GM12878 (cell line): ENCODE results near the gene FNDC3B. TPM values are rescaled to one million over a fixed set of nuclear protein-coding genes. Genes with fewer than 3 reads are reported as not detected.

ENCODE experiments used
- BCL11A ChIP-seq: IDR thresholded peaks from 2 replicates; pipeline ENCODE4 v1.6.1; 2011; ENCODE audit warnings: low read depth, low read length
- CBFB ChIP-seq: IDR thresholded peaks from 2 replicates; pipeline ENCODE4 v1.6.1; 2016; ENCODE audit warnings: antibody characterized with exemption, low read depth
- CHD1 ChIP-seq: IDR thresholded peaks from 2 replicates; pipeline ENCODE4 v1.6.1; 2012; ENCODE audit warnings: low read depth, low read length, improper control_type of control experiment
- CREB1 ChIP-seq: IDR thresholded peaks from 2 replicates; pipeline ENCODE4 v1.6.1; 2012; ENCODE audit warnings: low read depth, mild to moderate bottlenecking, inconsistent platforms
- EGR1 ChIP-seq, 2 experiments: IDR thresholded peaks; 1 replicate in 1 of 2; 2 replicates in 1 of 2; pipeline ENCODE4 v1.6.1; 2011 to 2012; ENCODE audit warnings: low read depth in 2 of 2, low read length in 2 of 2, borderline replicate concordance in 1 of 2, mild to moderate bottlenecking in 1 of 2, moderate library complexity in 1 of 2
- EZH2 ChIP-seq: IDR thresholded peaks from 2 replicates; pipeline ENCODE4 v1.6.1; 2012; ENCODE audit warnings: low read depth, mild to moderate bottlenecking, control low read depth, inconsistent platforms, low read length, borderline replicate concordance; ENCODE audit not compliant: control insufficient read depth
- HDGF ChIP-seq: fragments of 450-650 bp; IDR thresholded peaks from 2 replicates; pipeline ENCODE4 v1.6.1; 2016; ENCODE audit warnings: antibody characterized with exemption
- MYB ChIP-seq: fragments of 150-350 bp; IDR thresholded peaks from 2 replicates; pipeline ENCODE4 v1.6.1; 2014; ENCODE audit warnings: mild to moderate bottlenecking, low read depth, low read length, borderline replicate concordance
- NFIC ChIP-seq: IDR thresholded peaks from 2 replicates; pipeline ENCODE4 v1.6.1; 2012; ENCODE audit warnings: low read depth, mild to moderate bottlenecking, inconsistent platforms, low read length, moderate library complexity
- PAX5 ChIP-seq: IDR thresholded peaks from 2 replicates; pipeline ENCODE4 v1.6.1; 2011; ENCODE audit warnings: low read depth, low read length, borderline replicate concordance
- POLR2A ChIP-seq: IDR thresholded peaks from 2 replicates; pipeline ENCODE4 v1.6.1; 2011; ENCODE audit warnings: low read depth, mild to moderate bottlenecking, low read length
- SMAD1 ChIP-seq: fragments of 450-650 bp; IDR thresholded peaks from 2 replicates; pipeline ENCODE4 v1.6.1; 2018; ENCODE audit warnings: mild to moderate bottlenecking, low read depth; ENCODE audit not compliant: partially characterized antibody
- SP1 ChIP-seq: IDR thresholded peaks from one replicate; pipeline ENCODE4 v1.6.1; 2011; ENCODE audit warnings: low read depth, low read length
- SPI1 ChIP-seq: IDR thresholded peaks from 2 replicates; pipeline ENCODE4 v1.6.1; 2011; ENCODE audit warnings: low read depth, mild to moderate bottlenecking, low read length, moderate library complexity, borderline replicate concordance; ENCODE audit not compliant: insufficient read depth
- TCF12 ChIP-seq: IDR thresholded peaks from 2 replicates; pipeline ENCODE4 v1.6.1; 2011; ENCODE audit warnings: low read depth, mild to moderate bottlenecking, low read length
- WRNIP1 ChIP-seq: IDR thresholded peaks from 2 replicates; pipeline ENCODE4 v1.6.1; 2011; ENCODE audit warnings: low read depth, low read length, improper control_type of control experiment, borderline replicate concordance
- ZSCAN29 ChIP-seq: fragments of 450-650 bp; IDR thresholded peaks from 2 replicates; pipeline ENCODE4 v1.6.1; 2017; ENCODE audit warnings: mild to moderate bottlenecking, moderate library complexity
- polyA plus RNA-seq, 11 experiments: library from polyadenylated mRNA; depleted of rRNA in 4 of 11; unstranded in 6 of 11; stranded (reverse) in 5 of 11; fragments of >200 nt; fragmentation: Nextera tagmentation in 4 of 11; fragmentation: Illumina TruSeq in 1 of 11; extraction: Ambion mirVana in 4 of 11; extraction: Trizol in 1 of 11; gene quantifications; 1 replicate in 1 of 11; 2 replicates in 10 of 11; pipeline versions ENCODE4 v1.2.1 to v1.2.3, GENCODE V29; 2011 to 2016; ENCODE audit warnings: inconsistent platforms in 2 of 11, missing spikeins in 2 of 11, low read depth in 1 of 11
- total RNA-seq, 4 experiments: library from RNA; depleted of rRNA in 3 of 4; stranded (reverse); fragments of >200 nt in 3 of 4; fragmentation: Illumina TruSeq in 1 of 4; extraction: Trizol in 1 of 4; gene quantifications; 2 replicates each; pipeline versions ENCODE4 v1.2.1 to v1.2.3, GENCODE V29; 2013 to 2021
- TF ChIP-seq, protein P1 (sequence below): IDR thresholded peaks from 2 replicates; pipeline ENCODE4 v1.6.1; 2012; ENCODE audit warnings: low read length, inconsistent platforms
- TF ChIP-seq, protein P2 (sequence below): fragments of 450-650 bp; IDR thresholded peaks from 2 replicates; pipeline ENCODE4 v1.6.1; 2016; ENCODE audit warnings: mild to moderate bottlenecking
- TF ChIP-seq, protein P3 (sequence below): IDR thresholded peaks from 2 replicates; pipeline ENCODE4 v1.6.1; 2012; ENCODE audit warnings: improper control_type of control experiment, low read depth, low read length; ENCODE audit not compliant: insufficient replicate concordance
- TF ChIP-seq, protein P4 (sequence below): fragments of 450-650 bp; IDR thresholded peaks from 2 replicates; pipeline ENCODE4 v1.6.1; 2016; ENCODE audit warnings: mild to moderate bottlenecking

FNDC3B gene
- total and polyA plus RNA-seq, 10 of the 15 experiments (the other 5 are each of a cell fraction or from before 2014, with no cell fraction given): 7.9 to 35.0 (median 18.5) TPM

DNA sequence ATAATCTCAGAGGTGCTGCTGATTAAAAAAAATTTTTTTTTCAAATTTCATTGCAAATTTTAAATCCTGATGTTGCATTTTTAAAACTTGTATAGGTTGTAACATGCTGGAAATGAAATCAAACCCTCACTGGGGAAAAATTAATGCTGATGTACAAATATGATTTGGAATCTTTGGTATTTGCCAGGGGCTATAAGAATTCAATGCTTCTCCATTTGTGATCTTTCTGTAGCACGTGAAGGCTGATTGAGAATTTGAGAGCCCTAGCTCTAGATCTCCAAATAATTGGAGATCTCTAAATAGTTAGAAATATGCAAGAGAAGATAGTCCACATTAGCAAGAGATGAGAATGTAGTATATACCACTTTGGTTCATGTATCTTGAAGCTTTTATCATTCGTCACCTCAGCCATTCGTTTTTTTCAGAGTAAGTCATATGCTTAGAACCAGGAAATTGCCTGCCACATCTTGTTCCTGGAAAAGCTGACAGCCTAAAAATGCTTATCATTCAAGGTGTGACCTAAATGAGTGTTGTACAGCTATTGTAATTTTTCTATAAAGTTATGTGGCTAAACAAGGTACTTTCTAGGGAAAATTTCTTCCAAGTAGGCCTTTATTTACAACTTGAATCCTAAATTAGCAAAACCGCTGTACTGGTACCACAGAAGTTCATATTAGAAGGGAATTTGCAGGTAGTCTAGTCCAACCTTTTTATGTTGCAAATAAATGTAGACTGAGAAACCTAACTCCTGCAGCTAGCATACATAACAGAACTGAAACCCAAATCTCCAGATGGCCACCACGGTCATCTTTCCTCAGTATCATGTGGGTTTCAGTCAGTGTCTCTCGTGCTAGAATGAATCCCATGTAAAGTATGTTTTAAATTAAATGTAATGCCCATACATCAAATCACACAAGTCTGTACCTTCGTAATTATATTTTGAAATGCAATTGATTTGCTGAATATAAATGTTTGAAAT lies 48.5 kb downstream of the FNDC3B start (continued):
- TF ChIP-seq, protein P1, sequence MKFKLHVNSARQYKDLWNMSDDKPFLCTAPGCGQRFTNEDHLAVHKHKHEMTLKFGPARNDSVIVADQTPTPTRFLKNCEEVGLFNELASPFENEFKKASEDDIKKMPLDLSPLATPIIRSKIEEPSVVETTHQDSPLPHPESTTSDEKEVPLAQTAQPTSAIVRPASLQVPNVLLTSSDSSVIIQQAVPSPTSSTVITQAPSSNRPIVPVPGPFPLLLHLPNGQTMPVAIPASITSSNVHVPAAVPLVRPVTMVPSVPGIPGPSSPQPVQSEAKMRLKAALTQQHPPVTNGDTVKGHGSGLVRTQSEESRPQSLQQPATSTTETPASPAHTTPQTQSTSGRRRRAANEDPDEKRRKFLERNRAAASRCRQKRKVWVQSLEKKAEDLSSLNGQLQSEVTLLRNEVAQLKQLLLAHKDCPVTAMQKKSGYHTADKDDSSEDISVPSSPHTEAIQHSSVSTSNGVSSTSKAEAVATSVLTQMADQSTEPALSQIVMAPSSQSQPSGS: no peak; the same call in 1 of the 2 replicates
- TF ChIP-seq EGR1 (IDR thresholded peaks at IDR 0.05; ENCODE audit: borderline replicate concordance in 1 of 2, low read depth in 2 of 2, low read length in 2 of 2) (no peak), SMAD1 (no peak), CREB1 (no peak), SP1 (no peak), POLR2A (no peak), CBFB (no peak), TCF12 (peak; percentile 80; the same call in 1 of the 2 replicates), NFIC (peak; percentile 53; the same call in 1 of the 2 replicates), SPI1 (peak; percentile 52; the same call in 1 of the 2 replicates), HDGF (no peak), BCL11A (peak; percentile 69; the same call in 1 of the 2 replicates), EZH2 (no peak), PAX5 (no peak), ZSCAN29 (no peak), WRNIP1 (no peak), CHD1 (no peak), MYB (no peak)
- TF ChIP-seq, protein P2, sequence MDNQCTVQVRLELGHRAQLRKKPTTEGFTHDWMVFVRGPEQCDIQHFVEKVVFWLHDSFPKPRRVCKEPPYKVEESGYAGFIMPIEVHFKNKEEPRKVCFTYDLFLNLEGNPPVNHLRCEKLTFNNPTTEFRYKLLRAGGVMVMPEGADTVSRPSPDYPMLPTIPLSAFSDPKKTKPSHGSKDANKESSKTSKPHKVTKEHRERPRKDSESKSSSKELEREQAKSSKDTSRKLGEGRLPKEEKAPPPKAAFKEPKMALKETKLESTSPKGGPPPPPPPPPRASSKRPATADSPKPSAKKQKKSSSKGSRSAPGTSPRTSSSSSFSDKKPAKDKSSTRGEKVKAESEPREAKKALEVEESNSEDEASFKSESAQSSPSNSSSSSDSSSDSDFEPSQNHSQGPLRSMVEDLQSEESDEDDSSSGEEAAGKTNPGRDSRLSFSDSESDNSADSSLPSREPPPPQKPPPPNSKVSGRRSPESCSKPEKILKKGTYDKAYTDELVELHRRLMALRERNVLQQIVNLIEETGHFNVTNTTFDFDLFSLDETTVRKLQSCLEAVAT: no peak
- TF ChIP-seq, protein P3, sequence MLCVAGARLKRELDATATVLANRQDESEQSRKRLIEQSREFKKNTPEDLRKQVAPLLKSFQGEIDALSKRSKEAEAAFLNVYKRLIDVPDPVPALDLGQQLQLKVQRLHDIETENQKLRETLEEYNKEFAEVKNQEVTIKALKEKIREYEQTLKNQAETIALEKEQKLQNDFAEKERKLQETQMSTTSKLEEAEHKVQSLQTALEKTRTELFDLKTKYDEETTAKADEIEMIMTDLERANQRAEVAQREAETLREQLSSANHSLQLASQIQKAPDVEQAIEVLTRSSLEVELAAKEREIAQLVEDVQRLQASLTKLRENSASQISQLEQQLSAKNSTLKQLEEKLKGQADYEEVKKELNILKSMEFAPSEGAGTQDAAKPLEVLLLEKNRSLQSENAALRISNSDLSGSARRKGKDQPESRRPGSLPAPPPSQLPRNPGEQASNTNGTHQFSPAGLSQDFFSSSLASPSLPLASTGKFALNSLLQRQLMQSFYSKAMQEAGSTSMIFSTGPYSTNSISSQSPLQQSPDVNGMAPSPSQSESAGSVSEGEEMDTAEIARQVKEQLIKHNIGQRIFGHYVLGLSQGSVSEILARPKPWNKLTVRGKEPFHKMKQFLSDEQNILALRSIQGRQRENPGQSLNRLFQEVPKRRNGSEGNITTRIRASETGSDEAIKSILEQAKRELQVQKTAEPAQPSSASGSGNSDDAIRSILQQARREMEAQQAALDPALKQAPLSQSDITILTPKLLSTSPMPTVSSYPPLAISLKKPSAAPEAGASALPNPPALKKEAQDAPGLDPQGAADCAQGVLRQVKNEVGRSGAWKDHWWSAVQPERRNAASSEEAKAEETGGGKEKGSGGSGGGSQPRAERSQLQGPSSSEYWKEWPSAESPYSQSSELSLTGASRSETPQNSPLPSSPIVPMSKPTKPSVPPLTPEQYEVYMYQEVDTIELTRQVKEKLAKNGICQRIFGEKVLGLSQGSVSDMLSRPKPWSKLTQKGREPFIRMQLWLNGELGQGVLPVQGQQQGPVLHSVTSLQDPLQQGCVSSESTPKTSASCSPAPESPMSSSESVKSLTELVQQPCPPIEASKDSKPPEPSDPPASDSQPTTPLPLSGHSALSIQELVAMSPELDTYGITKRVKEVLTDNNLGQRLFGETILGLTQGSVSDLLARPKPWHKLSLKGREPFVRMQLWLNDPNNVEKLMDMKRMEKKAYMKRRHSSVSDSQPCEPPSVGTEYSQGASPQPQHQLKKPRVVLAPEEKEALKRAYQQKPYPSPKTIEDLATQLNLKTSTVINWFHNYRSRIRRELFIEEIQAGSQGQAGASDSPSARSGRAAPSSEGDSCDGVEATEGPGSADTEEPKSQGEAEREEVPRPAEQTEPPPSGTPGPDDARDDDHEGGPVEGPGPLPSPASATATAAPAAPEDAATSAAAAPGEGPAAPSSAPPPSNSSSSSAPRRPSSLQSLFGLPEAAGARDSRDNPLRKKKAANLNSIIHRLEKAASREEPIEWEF: no peak
- TF ChIP-seq, protein P4, sequence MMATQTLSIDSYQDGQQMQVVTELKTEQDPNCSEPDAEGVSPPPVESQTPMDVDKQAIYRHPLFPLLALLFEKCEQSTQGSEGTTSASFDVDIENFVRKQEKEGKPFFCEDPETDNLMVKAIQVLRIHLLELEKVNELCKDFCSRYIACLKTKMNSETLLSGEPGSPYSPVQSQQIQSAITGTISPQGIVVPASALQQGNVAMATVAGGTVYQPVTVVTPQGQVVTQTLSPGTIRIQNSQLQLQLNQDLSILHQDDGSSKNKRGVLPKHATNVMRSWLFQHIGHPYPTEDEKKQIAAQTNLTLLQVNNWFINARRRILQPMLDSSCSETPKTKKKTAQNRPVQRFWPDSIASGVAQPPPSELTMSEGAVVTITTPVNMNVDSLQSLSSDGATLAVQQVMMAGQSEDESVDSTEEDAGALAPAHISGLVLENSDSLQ: no peak
